GM21526 (cell line): ENCODE results near the gene ITGAX.

Experiments
- ATAC-seq: cut with Tn5 transposase; IDR thresholded peaks from one replicate; pipeline ENCODE4 v1.9.1; 2021; ENCODE audit warnings: moderate library complexity; ENCODE audit not compliant: unreplicated experiment, low FRiP score

Gene ITGAX

DNA sequence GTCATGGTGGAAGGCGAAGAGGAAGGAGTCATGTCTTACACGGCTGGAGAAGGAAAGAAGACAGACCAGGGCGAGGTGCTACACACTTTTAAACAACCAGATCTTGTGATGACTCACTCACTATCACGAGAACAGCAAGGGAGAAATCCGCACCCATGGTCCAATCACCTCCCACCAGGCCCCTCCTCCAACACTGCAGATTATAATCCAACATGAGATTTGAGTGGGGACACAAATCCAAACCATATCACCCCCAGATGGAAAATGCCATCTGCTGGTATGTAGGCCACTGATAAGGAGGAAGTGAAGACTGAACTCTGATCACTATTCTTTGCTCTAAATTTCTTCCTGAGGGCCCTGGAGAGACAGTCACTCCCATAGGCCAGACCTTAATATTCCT lies 7.5 kb upstream of the ITGAX start:
- ATAC-seq = no peak

DNA sequence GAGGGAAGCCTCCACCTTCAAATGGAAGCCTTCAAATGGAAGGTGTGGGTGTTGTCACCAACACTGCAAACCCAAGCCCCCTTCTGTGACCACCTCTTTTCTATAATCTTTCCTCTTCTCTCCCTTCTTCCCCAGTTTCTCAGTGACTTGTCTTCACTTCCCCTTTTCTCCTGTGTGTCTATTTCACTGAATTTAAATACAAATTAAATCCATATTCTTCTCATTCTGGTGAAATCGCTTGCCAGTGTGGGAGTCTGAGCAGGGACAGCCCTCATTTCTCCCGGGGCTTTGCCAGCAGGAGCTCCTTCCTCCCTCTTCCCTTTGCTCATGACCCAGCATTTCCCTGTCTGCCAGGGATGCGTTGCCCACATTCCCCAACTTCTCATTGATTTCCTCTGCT lies 6.4 kb upstream of the ITGAX start:
- no peak for ATAC-seq

DNA sequence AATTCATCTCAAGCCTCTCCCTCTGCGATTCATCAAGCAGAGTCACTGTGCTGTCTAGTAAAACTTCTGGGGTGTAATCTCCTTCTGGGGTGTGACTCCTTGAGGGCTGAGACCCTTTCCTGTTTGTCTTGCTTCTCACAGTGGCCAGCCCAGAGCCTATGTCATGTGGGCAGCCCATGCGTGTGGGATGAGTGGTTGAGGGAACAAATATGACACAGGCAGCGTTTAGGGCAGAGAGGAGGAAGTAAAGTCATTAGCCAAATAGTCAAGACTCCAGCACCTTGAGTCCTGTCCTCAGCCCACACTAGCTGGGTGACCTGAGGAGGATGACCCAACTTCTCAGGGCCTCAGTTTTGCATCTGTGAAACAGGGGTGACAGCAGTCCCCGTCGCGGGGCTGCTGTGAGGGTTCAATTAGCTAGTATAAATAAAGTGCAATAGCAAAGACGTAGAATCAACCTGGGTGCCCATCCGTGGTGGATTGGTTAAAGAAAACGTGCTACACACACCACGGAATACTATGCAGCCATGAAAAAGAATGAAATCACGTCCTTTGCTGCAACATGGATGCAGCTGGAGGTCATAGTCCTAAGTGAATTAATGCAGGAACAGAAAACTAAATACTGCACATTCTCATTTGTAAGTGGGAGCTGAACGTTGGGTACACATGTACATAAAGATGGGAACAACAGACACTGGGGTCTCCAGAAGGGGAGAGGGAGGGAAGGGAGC lies 4.5 kb upstream of the ITGAX start:
- ATAC-seq = no peak

DNA sequence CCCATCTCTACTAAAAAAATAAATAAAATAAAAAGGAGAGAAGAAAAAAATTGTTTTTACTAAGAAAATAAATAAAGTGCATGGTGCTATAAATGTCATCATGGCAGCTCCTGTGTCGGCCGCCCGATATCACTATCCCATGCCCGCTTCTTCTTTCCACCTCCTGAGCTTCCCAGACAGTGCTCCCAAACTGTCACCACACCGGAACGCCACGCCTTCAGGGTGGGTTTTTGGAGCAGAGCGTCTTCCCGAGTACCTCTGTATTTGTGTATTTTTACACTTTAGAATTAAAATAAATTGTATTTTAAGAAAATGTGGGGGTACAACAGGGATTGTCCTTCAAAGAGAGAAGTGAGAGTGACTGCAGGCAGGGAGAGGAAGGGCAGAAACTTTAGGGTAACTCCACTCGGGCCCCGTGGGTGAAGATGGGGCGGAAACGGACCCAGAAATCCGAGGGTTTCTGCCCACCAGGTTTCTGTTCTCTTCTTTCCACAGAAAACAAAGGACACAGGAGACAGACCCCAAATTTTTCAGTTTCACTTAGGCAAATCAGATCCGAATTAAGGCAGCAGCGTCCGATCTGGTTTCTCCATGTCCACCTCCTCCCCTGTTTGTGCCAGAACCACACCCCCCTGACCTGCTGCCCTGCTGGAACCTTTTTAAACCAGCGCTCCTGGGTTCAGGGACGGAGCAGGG lies 3.6 kb upstream of the ITGAX start:
- ATAC-seq = no peak

DNA sequence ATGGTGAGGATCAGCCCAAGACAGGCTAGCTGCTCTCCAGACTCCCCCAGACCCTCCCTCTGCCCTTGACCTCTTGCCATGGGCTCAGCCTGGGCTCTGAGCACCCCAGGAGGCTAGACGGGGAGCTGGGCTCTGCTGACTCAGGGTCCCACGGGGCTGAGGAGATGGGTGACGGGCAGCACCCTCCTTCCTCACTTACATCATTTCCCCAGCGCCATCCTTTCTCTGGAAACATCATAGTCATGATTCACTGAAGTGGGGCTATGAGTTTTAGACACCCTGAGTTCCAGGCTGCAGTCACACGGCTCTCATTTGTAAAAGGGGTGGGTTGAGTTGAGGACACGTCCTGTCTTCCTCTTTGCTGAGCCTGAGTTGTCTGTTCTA lies 3.0 kb upstream of the ITGAX start:
- ATAC-seq = no peak

DNA sequence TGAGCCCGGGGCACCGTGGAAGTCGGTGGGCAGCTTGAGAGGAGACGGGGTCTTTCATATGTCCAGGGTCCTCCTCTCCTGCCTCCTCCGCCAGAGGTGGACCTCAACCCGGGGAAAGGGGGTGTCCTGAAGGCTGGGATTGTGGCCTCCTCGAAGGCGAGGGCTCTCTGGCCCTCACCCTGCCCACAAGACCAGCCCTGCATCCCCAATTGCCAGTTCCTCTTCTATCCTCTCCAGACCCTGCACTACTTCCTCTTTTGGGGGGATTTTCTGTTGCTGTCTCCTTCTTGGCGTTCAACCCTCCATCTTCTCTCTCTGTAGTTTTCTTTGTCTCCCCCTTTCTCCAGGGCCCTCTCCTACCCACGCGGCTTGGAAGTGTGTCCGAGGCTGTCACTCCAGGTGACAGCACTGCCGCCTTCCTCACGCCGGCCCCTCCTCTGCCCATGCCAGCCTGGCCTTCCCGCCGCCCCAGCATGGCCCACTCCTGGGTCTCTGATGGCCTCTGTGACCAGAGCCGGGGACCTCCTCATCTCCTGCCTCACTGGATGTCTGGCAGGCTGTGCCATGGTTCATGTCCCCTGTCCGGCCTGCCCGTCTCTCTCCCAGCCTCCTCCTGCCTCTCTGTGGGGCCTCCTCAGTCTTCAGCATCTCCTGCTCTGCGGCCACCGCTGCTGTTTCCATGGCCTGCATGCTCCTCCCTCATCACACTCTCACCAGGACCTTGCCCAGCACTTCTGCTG lies 2.4 kb upstream of the ITGAX start:
- no peak for ATAC-seq

DNA sequence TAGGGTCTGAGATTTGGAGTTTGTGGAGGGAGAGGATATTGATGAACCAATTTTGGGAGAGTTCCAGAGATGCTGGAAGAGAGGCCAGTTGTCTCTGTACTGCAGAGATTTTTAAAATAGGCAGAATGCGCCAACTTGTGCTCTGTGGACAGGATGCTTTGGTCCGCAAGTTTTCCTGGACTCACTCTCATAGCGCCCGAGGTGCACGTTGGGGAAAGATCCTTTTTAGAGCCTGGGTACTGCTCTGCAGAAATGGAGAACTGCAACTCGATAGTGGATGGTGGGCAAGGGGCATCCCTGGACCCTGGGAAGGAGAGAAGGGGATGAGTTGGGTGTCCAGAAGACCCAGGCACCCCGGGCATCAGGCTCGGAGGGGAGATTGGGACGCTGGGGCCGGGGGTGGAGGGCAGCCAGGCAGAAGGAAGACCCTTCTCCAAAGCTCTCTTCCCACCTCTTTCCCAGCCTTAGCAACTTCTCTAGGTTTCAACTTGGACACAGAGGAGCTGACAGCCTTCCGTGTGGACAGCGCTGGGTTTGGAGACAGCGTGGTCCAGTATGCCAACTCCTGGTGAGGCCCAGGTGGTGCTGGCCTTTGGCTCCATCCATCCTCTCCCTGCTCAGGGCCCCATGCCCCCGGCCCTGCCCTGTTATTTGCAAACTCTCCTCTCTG lies 590 bp downstream of the ITGAX start:
- ATAC-seq = no peak

DNA sequence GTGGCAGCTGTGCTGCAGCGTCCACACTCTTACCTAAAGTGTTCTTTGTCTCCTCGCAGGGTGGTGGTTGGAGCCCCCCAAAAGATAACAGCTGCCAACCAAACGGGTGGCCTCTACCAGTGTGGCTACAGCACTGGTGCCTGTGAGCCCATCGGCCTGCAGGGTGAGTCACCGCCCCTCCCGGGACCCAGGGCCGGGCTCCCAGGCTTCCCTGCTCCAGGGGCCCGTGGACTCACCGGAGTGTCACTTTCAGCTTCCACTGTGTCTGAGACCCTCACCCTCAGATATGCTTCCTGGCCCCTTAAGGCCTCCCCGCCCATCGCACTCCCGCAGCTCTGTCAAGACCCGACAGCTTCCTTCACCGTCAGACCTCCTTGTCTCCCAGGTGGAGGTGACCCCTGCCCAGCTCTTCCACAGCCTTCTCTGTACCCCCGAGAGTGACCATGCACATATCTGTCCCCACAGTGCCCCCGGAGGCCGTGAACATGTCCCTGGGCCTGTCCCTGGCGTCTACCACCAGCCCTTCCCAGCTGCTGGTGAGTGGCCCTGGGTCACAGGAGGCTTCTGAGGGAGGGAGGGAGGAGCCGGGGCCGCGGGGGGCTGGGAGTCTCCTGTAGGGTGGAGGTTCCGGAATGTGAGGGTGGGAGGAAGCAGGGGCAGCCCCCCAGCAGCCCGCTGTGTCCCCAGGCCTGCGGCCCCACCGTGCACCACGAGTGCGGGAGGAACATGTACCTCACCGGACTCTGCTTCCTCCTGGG lies 1.8 kb downstream of the ITGAX start:
- ATAC-seq = no peak

DNA sequence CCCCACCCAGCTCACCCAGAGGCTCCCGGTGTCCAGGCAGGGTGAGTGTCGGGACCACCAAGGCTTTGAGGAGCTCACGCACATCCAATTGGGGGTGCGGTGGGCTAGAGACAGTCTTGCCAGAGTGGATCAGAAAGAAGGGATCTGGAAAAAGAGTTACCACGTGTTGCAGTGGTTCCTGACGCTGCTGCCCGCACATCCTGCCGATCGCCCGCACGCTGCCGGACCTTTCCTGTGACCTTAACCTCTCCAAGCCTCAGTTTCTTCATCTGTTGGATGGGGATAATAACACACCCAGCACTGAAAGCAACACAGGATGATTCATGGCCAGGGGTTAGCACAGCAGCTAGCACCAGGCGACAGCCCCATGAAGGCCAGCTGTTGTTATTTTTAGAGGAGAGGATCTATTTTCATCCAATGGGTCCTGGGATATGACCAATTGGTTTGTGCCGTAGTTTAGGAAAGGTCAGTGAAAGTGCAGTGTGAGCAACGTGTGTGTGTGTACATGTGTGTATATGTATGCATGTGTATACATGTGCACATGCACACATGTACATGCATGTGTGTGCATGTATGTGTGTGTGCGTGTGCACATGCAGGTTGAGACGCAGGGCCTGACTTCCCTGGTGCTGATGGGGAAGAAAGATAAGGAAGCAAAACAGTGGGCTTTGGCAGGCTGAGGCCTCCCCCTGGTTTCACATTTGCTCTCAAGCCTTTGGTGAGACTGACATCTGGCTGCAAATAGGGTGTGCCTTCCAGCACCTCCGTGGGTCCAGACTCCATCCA lies 2.5 kb downstream of the ITGAX start:
- ATAC-seq = no peak

DNA sequence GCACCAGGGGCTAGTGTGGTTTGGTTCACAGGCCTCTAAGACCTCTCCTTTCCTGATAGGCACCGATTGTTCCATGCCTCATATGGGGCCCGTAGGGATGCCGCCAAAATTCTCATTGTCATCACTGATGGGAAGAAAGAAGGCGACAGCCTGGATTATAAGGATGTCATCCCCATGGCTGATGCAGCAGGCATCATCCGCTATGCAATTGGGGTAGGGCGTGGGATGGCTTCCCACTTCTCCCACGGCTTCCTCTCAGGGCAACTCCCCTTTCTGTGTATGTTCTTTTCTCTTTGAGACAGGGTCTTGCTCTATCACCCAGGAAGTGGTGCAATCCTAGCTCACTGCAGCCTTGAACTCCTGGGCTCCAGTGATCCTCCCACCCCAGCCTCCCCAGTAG lies 5.3 kb downstream of the ITGAX start:
- ATAC-seq = no peak

DNA sequence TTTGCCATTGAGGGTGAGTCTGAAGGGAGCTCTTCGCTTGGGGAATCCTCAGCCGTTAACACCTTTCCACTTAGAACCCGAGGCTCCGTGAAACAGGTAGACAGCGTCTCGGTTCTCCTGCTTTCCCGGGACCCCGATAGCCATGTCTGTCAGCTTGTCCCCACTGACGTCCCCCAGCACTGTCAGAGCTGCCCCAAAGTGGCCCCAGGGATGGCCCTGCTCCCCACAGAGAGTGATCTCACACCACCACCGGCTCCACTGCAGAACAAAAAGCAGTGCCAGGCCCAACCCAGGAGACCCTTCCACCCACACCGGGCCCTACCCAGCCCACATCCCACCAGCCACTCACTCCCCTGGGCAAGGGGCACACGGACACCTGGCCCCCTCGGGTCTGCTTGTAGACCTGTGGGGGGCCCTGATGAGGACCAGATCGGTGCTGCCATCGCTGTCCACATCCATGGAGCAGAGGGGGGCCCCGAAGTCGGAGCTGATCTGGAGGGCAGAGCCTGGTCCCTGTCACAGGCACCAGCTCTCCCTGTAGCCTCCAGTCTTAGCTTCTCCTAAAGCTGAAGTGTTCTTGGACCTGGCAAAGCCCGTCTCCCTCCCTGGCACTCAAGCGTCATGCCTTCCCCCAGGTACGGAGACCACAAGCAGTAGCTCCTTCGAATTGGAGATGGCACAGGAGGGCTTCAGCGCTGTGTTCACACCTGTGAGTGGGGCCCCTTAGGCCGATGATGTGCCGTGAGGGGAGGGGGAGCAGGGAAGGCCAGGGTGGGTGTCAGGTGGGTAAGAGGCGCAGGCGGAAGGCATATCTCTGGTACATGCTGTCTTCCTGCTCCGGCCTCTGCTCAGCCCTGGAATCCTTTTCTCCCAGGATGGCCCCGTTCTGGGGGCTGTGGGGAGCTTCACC lies 6.5 kb downstream of the ITGAX start:
- ATAC-seq = no peak

DNA sequence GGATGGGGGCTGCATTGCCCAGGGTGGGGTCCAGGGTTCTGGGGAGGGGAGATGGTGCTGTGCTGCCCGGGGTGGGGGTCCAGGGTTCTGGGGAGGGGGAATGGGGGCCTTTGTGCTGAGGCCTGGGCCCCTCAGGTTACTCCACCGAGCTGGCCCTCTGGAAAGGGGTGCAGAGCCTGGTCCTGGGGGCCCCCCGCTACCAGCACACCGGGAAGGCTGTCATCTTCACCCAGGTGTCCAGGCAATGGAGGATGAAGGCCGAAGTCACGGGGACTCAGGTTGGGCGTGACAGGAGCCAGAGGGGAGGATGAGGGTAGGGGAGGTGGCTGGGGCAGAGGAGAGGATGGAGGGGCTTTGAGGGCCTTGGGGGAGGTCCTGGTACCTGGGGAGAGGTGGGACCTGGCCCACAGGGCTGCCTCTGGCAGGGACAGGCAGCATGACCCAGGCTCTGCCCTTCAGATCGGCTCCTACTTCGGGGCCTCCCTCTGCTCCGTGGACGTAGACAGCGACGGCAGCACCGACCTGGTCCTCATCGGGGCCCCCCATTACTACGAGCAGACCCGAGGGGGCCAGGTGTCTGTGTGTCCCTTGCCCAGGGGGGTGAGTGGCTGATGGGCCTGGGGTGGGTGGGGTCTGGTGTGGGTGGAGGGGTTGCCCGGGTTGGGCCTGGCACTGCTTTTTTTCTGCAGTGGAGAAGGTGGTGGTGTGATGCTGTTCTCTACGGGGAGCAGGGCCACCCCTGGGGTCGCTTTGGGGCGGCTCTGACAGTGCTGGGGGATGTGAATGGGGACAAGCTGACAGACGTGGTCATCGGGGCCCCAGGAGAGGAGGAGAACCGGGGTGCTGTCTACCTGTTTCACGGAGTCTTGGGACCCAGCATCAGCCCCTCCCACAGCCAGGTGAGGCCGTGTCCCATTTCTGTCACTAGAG lies 7.8 kb downstream of the ITGAX start:
- ATAC-seq = no peak

DNA sequence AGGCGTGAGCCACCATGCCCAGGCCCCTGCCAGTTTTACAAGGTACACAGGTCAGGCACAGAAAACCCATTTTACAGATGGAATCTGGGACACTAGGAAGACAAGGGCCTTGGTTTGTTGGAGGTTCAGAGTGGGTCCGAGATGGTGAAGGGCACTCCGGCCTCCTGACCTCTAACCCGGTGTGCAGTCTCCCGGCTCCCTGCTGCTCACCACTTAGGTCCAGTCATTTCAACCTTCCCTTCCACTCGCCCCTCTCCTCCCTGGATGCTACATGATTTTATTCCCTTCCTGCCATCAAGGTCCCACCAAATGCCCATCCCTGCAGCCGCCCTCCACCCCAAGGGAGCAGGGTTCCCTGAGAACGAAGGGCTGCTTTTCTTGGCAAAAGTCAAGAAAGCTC lies 8.7 kb downstream of the ITGAX start:
- no peak for ATAC-seq

DNA sequence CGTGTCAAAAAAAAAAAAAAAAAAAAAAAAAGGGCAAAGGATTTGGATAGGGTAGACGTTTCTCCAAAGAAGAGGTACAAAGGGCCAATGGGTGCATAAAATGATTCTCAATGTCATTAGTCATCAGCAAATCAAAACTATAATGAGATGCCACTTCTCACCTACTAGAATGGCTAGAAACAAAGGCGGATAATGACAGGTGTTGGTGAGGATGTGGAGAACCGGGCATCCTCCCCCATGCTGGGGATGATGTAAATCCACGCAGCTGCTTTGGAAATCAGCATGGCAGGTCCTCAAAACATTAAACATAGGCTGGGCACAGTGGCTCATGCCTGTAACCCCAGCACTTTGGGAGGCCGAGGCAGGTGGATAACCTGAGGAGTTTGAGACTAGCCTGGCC lies 9.4 kb downstream of the ITGAX start:
- ATAC-seq = no peak

DNA sequence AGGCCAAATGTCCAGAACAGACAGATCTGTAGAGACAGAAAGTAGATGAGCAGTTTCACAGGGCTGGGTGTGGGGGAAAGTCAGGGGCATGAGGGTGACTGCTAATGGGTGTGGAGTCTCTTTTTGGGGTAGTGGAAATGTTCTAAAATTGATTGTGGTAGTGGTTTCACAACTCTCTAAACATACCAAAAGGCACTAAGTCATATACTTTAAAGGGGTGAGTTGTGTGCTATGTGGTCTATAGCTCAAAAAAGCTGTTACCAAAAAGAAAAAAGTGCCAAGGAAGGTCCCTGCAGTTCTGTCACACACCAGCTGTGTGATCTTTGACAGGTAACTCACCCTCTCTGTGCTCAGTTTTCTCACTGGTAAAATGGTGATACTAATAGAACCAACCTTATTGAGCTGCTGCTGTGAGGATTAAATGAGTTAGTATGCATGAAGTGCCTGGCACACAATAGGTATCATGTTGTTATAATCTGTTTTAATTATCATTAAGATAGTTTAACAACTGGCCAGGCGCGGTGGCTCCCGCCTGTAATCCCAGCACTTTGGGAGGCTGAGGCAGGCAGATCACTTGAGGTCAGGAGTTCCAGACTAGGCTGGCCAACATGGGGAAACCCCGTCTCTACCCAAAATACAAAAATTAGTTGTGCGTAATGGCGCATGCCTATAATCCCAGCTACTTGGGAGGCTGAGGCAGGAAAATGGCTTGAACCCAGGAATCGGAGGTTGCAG lies 10.3 kb downstream of the ITGAX start:
- ATAC-seq = no peak

DNA sequence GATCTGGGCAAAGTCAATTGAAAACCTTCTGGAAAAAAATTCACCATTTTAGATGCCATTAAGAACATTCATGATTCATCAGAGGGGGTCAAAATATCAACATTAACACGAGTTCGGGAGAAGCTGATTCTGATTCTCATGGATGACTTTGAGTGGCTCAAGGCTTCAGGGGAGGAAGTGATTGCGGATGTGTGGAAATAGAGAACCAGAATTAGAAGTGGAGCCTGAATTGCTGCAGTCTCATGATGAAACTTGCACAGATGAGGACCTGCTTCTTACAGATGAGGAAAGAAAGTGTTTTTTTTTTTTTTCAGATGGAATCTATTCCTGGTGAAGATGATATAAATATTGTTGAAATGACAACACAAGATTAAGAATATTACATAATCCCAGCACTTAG lies 12.9 kb downstream of the ITGAX start:
- ATAC-seq = no peak

DNA sequence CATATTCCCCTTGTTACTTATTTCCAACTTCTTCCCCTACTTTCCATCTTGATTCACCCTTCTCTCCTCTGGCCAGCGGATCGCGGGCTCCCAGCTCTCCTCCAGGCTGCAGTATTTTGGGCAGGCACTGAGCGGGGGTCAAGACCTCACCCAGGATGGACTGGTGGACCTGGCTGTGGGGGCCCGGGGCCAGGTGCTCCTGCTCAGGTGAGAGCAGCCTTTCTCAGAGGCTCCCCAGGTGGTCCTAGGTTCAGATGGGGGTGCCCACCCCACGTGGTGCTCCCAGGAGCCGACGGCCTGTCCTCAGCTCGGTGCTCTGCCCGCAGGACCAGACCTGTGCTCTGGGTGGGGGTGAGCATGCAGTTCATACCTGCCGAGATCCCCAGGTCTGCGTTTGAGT lies 16.0 kb downstream of the ITGAX start:
- no peak for ATAC-seq
